ENCODE results near the gene SACM1L. TPM values are rescaled to one million over a fixed set of nuclear protein-coding genes. Genes with fewer than 3 reads are reported as not detected.

The SACM1L gene
- polyA plus RNA-seq, 3 donors, result 55.5 to 79.3 (median 67.6) TPM

DNA sequence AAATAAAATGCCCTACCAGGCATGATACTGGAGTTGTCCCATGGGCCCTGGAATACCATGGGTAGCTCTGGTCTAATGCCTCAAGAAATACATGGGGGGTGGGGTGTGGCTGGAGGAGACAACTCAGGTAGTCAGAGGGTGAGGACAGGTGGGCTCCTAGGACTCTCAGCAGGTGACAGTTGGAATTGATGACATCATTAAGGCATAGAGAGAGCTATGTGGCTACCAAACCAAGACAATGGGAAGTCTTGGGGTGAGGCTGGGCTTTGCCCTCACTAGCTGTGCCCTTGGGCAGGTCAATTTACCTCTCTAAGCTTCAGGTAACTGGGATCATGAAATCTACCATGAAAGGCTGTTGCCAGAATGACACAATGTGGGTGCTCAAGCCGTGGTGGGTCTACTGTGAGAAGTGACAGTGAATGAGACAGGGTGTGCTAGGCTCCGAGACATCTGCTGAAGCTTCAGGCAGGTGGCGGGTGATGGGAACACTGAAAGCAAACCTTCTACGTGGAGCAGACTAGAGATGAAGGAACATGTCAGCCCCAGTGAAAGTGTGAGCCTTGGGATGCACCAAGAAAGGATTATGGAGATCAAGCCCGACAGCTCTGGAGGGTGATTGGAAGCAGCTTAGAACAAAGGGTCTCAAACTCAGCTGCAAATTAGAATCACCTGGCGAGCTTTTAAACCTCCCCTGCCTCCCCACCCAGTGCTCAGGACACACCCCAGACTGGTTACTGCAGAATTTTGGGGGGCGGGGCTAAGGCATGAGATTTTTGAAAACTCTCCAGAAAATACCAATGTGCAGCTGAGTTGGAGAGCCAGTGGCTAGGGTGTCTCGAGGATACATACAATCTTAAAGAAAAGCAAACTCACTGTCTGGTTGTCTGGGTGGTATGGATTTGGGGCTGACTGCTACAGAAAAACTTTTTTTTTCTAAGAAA is 85.7 kb downstream of the SACM1L start:
- no peak for DNase-seq (ENCODE audit: extremely low read depth in 1 of 11, low read depth in 9 of 11, low spot score in 4 of 11)

DNA sequence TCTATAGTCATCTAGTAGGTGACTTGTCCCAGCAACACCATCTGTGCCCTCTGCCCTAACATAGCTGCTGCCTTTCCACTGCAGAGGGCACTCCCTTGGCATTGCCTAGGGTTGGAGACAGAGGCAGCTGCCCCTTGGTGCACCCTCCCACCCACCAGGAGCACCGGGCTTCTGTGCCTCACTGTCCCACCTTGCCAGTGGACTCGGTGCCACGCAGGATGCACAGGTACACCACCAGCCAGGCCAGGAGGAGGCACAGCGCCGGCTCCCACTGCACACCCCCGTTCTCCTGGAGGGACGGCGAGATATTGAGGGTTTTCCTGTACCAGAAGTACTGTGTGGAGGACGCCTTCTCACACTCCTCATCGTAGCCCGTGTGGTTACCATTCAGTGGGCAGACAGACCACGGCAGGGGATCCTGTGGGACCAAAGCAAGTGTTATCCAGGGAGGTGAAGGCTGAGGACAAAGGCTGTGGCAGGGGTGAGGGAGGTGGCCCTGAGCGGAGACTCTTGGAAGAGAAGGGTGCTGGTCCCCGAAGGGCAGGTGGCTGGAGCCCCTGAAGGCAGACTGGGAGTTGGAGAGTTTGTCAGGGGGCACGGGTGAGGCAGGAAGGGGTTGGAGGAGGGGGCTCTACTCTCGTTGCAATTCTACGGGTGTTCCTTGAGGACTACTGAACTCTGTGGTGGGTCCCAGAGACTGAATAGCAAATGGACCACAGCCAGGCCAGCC is 86.5 kb downstream of the SACM1L start:
- DNase-seq (ENCODE audit: extremely low read depth in 1 of 11, low read depth in 9 of 11, low spot score in 4 of 11), result no peak

DNA sequence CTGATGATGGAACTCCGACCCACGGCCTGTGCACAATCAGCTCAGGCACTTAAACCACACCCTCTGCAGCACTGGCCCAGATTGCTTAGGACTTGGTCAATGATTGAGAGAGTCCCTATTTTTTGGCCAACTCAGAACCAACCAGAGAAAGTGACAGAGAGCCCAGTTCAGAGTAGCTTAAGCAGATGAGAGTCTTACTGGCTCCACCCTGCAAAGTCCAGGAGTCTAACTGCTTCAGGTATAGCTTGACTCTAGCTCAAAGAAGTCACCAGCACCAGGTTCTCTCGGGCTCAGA is 87.1 kb downstream of the SACM1L start:
- no peak for DNase-seq (ENCODE audit: extremely low read depth in 1 of 11, low read depth in 9 of 11, low spot score in 4 of 11)

DNA sequence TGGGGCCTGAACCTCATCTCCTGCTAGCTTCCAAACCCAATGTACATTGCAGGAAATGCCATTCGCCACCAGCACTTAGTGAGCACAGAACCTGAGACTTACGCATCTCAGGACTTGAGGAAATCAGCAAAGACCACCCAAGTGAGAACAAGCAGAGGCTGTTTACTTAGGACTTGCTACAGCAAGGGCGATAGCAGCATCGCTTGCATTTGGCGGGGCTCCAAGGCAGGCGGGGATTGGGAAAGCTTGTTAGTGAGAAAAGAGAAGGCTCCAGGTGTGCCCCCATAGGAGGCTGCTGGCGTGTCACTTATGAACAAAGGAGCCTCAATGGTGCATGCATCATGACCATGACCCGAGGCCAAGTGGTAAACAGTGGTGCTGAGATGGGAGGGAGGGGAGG is 87.4 kb downstream of the SACM1L start:
- DNase-seq (ENCODE audit: extremely low read depth in 1 of 11, low read depth in 9 of 11, low spot score in 4 of 11), result peak in 1 of 11 donors; percentile 6

DNA sequence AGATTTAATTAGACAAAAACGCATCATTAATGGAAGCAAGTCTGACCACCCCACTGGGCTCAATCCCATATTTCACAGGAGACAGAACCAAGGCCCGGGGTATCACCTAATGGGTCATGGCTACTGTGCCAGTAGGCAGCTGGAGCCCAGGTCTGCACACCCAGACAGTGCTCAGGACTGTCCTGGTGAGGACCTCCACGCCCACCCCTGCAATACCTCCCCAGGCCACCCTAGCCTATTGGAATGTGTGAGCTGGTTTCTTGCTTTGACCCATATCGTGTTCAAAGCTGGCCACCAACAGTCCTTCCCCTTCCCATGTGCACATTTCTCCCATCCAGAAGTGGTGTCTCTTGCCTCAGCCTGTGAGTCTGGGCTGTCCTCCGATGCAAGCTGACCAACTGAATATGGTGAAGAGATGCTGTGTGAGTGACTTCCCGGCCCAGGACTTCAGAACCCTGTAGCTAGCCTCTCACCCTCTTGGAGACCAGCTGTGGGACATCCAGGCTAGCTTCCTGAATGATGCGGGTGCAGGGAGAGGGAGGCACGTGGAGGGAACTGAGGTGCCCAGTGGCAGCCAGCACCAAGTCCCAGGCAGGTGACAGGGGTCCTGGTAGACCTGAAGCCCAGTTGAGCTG is 88.0 kb downstream of the SACM1L start:
- no peak for DNase-seq (ENCODE audit: extremely low read depth in 1 of 11, low read depth in 9 of 11, low spot score in 4 of 11)

DNA sequence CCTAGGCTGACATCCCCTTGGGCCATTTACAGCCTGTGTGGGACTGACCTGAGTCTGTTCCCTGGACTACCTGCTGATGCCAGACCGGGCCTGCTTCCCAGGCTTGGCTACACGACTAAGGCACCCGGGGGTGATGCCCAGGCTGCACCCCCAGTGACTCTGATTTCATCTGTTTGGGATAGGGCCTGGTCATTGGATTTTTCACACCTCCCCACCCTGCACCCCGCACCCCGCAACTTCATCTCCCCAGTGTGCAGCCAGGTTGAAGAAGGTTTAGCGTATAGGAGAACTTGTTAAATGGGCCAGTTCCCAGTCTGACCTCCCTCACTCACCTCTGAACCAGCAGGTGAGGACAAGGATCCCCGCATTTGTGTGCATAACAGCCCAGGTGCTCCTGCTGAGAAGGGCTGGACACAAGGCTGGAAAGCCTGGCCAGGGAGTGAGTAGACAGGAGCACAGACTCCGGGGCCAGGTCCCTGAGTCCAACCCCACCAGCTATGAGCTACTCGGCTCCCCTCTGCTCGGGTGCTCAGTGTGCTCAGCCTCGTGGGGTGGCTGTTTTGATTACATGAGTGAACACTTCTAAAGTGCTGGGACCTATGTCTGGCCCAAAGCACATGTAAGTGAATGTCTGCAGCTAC is 88.7 kb downstream of the SACM1L start:
- no peak for DNase-seq (ENCODE audit: extremely low read depth in 1 of 11, low read depth in 9 of 11, low spot score in 4 of 11)

DNA sequence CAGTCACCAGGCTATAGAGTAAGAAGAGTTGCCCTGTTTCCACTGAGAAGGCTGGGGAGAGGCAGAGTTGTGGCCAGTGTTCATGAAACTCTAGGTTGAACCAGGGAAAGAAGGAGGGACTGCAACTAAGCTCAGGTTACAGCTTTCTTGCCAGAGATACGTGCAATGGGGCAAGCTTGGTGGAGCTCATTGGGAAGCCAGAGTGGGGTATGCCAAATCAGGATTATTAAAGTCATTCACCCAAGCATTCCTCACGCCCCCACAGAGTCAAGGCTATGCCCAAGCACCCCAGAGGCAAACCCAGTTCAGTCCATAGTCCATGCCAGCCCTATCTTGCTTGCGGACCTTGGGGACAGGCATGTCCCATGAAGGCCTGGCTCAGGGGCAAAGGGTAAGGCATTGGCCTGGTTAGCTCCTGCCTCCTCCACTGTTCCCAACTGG is 89.6 kb downstream of the SACM1L start:
- DNase-seq (ENCODE audit: extremely low read depth in 1 of 11, low read depth in 9 of 11, low spot score in 4 of 11), result no peak

DNA sequence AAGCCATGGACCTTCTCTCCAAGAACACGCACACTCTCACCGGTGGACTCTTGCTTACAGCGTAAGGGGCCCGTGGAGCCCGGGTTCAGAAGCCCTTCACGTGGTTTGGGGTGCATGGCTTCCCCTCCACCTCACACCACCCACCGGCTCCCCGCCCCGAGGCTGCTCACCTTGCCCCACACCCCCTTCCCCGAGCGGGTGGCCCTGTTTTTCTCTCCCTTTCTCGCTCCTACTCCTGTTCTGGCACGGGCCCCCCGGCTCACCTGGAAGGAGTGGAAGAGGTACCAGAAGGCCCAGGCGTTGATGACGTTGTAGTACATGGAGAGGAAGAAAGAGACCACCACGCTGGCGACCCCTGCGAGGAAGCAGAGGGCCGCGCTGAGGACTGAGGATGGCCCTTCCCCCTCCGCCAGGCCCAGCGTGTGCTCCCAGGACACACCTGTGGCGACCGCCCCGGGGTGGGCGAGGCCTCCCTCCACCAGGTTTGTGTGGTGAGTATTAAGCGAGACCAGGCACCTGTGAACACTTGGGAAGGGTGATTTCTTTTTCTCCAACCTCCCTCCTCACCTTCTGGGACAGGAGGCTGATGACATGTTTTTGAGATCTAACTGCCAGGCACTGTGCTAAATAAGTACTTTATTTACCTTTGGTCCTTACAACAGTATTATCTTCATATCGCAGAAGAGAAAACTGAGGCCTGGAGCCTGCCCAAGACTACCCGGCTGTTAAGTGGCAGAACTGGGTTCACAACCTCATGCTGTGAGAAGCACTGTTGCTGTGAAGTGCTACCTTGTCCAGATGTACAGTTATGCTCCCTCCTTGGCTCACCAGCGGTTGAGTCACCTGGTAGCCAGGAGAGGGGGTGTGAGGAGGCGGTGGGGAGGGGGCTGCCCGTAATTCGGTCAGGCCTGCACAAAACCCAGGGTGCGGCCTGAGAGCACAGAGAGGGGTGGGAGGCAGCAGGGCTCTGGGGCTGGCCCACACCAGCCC is 90.8 kb downstream of the SACM1L start:
- DNase-seq (ENCODE audit: extremely low read depth in 1 of 11, low read depth in 9 of 11, low spot score in 4 of 11), result no peak

DNA sequence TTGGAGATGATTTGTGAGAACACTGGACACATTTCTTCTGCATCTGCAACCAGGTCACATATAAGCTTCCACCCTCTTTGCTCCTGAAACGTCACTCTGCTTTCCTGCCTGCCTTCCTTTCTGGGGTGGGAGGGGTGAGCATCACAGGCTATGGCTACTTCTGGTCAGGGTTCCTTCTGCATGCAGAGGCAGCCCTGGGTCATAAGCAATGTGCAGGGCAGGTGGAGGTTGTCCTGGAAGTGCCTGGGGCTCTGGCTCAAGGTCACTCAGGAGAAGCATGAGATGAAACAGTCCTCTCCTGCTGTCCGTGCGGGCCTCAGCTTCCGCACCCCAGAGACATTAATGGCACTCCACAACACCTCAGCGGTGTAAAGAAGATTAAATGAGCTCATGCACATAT is 92.1 kb downstream of the SACM1L start:
- no peak for DNase-seq (ENCODE audit: extremely low read depth in 1 of 11, low read depth in 9 of 11, low spot score in 4 of 11)

DNA sequence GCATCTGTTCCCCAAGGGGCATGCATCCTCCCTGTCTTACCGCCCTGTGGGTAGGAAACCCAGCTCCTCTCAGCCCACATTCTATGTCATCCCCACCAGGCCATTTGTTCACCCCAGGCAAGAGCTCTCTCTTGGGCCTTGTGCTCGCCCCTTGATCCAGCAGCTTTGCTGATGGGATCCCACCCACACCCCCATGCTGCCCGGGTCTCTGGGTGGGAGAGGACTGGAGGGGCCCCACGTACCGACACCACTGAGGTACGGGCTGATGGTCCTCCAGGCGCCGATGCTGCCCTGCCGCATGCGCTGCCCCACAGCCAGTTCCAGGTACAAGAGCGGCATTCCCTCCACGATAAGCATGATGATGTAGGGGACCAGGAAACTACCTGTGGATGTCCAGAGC is 92.6 kb downstream of the SACM1L start:
- DNase-seq (ENCODE audit: extremely low read depth in 1 of 11, low read depth in 9 of 11, low spot score in 4 of 11), result no peak

DNA sequence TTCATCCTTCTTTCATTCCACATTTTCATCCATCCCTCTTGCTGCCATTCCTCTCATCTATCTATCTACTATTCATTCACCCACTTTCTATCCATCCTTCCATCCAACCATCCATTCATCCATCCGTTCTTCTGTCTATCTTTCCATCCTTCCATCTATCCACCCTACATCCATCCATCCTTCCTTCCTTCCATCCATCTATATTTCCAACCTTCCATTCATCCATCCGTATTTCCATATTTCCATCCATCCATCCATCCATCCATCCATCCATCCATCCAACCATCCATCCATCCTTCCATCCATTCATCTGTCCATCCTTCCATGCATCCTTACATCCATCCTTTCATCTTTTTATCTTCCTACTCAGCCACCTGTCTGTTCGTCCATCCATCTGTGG is 93.2 kb downstream of the SACM1L start:
- no peak for DNase-seq (ENCODE audit: extremely low read depth in 1 of 11, low read depth in 9 of 11, low spot score in 4 of 11)

DNA sequence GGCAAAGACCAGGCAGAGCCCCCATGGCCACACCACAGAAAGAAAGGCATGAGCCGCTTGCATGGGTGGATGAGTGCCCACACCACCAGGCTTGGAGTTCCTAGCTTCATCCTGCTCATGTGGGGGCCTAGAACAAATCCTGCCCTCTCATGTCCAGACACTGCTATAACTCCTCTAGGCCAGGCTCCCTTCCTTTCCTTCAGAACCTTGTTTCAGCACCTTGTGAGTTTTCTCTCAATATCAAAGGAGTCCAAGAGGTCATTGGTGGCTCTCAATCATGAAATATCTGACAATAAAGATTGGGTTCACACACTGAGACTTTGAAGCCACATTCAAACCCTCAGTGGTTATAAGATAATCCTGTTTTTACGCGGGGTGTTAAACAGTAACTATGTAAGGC is 94.5 kb downstream of the SACM1L start:
- DNase-seq (ENCODE audit: extremely low read depth in 1 of 11, low read depth in 9 of 11, low spot score in 4 of 11), result no peak

DNA sequence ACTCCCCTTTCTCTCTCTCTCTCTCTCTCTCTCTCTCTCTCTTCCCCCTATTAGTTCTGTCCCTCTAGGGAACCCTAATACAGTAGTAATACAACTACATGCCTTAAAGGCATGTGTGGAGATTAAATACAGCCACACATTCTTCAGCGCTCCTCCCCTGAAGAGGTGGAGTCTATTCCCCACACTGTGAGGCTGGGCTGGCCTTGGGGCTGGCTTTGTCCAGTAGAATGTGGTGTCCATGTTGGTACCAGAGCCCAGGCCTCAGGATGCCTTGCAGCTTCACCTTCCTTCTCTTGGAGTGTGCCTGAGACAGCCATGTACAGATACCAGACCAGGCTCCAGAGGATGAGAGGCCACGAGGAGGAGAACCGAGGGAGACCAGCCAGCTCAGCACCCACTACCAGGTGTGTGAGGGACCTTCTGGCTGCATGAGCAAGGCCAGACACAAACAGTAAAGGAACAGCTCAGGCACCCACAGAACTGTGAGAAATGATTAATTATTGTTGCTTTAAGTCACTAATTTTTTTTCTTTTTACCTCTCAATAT is 96.5 kb downstream of the SACM1L start:
- DNase-seq (ENCODE audit: extremely low read depth in 1 of 11, low read depth in 9 of 11, low spot score in 4 of 11), result no peak

DNA sequence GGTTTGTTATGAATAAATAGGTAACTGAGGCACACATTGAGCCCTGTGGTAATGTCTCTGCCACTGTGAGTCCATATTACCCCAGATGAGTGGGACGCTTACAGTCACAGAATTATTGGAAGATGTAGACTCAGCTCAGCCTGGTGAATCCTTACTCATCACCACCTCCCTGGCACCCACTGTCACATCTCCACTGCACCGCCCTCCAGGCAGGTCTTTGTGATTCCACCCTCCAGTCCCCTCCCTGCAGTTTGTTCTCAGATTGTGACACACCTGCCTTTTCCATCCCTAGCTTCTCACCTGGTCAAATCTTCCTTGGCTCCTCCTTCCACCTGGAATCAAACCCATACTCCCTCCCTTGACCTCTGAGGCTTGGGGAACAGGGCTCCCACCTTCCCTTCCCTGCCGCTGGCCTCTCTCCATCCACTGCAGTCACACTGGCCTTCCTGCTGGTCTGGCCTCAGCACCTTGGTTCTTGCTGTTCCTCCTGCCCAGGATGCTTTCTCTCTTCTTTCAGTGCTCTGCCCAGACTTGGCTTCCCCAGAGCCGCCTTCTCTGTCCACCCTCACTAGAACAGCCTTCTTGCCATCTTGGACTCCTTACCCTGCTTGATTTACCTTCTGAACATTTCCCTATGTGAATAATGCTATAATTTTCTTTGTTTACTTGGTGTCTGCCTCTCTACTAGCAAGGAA is 97.8 kb downstream of the SACM1L start:
- no peak for DNase-seq (ENCODE audit: extremely low read depth in 1 of 11, low read depth in 9 of 11, low spot score in 4 of 11)

DNA sequence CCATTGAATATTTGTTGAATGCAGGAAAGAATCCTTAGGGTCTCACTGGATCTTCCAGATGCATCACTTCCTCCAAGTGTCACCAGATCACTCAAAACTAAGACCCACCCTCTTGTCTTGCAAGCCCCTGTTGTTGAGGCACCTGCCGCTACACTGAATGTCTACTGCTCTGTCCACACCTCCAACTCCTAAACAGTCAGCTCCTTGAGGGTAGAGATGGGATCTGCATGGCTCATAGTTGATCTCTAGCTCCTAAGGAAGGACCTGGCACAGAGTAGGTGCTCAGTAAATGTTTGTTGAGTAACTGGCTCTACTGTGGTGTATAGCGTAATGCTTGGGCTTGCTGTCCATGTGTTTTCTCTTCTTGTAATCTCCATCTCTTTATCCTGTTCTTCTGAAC is 98.4 kb downstream of the SACM1L start:
- DNase-seq (ENCODE audit: extremely low read depth in 1 of 11, low read depth in 9 of 11, low spot score in 4 of 11), result no peak

DNA sequence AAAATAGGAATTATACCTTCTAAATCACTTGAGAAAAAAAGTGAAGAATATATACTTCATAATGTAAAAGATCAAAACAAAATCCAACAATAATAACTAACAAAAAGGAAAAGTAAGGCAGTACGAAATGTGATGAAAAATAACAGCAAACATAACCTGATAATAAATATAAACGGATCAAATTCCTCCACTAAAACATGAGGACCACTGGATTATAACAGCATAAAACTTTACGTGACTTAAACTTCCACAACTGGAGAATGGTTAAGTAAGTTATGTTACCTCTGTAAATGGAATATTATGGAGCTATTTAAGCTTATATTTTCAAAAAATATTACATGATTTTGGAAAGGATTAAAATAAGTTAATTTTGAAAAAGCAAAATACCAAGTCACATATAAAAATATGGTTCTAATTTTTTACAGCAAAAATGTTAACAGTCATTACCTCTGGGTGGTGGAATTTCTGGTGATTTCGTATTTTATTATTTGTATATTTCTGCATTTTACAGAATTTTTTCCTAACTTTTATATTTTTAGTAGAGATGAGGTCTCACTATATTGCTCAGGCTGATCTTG is 100.1 kb downstream of the SACM1L start:
- DNase-seq (ENCODE audit: extremely low read depth in 1 of 11, low read depth in 9 of 11, low spot score in 4 of 11), result no peak

DNA sequence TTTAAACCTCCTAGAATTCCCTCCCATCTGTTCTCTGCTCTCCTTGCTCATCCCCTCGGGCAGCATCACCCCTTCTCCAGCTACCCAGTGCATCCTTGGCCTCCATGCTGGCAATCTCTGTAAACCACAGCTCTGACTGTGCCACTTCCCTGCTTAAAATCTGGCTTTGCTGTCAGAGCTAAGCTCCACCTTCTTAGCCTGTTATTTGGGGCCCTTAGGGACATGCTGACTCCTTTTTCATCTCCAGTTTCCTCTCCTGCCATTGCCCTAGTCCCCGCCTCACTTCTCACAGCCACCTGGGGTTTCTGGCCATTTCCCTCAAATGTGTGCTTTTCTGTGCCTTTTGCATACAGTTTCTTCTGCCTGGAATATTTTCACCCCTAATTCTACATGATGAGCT is 101.4 kb downstream of the SACM1L start:
- no peak for DNase-seq (ENCODE audit: extremely low read depth in 1 of 11, low read depth in 9 of 11, low spot score in 4 of 11)
